ENCODE results near the gene PBRM1. TPM values are rescaled to one million over a fixed set of nuclear protein-coding genes. Genes with fewer than 3 reads are reported as not detected.

Gene PBRM1
- total and polyA plus RNA-seq, 2 of the 13 experiments (the other 11 are each of a cell fraction or from before 2014, with no cell fraction given): 10.9 to 33.2 TPM

- TF ChIP-seq ZNF609 (CRISPR knock-in tag; IDR thresholded peaks at IDR 0.05; ENCODE audit: borderline replicate concordance): peak; percentile 71; the same call in 1 of the 2 replicates
- no peak for TF ChIP-seq SNAPC5 (CRISPR knock-in tag; IDR thresholded peaks at IDR 0.05; ENCODE audit: borderline replicate concordance)
- TF ChIP-seq CENPT (CRISPR knock-in tag; IDR thresholded peaks at IDR 0.05; ENCODE audit: low read depth): peak; percentile 57; the same call in 1 of the 2 replicates
- TF ChIP-seq SNAPC4 (CRISPR knock-in tag; IDR thresholded peaks at IDR 0.05): peak; percentile 71; the same call in 1 of the 2 replicates
- TF ChIP-seq KMT2B (CRISPR knock-in tag; IDR thresholded peaks at IDR 0.05): peak; percentile 78; the same call in 1 of the 2 replicates
- TF ChIP-seq E2F5 (CRISPR knock-in tag; conservative IDR thresholded peaks at IDR 0.05): no peak; the same call in 1 of the 2 replicates
- no peak for TF ChIP-seq MATR3 (CRISPR knock-in tag; IDR thresholded peaks at IDR 0.05)
- TF ChIP-seq HNRNPH1 (optimal IDR thresholded peaks at IDR 0.05; ENCODE audit: low read depth, low read length): no peak
- TF ChIP-seq PHF21A (CRISPR knock-in tag; IDR thresholded peaks at IDR 0.05): no peak; the same call in 1 of the 2 replicates
- TF ChIP-seq REL (CRISPR knock-in tag; conservative IDR thresholded peaks at IDR 0.05): peak; percentile 90
Measured at GRCh38 chr3:52536369-52537164, 149.1 kb downstream of the PBRM1 start, which contains the start of gene UQCC5 (continued).
